Gastroesophageal sphincter (tissue), 3 donors: ENCODE results near the gene ACTN2.

ENCODE experiments used
- POLR2AphosphoS5 ChIP-seq: sonication (generic); formaldehyde crosslinking; IDR thresholded peaks from one replicate; pipeline ENCODE4 v1.6.1; 2017; ENCODE audit warnings: antibody characterized with exemption
- TF ChIP-seq, protein P1 (sequence below), 4 experiments: fragments of 200-600 bp in 2 of 4; fragments of 450-650 bp in 2 of 4; sonication (generic) in 1 of 4; IDR thresholded peaks; one replicate each; pipeline ENCODE4 v1.5.1; 2017 to 2019; ENCODE audit warnings: antibody characterized with exemption in 4 of 4, mild to moderate bottlenecking in 2 of 4, moderate library complexity in 2 of 4

DNA sequence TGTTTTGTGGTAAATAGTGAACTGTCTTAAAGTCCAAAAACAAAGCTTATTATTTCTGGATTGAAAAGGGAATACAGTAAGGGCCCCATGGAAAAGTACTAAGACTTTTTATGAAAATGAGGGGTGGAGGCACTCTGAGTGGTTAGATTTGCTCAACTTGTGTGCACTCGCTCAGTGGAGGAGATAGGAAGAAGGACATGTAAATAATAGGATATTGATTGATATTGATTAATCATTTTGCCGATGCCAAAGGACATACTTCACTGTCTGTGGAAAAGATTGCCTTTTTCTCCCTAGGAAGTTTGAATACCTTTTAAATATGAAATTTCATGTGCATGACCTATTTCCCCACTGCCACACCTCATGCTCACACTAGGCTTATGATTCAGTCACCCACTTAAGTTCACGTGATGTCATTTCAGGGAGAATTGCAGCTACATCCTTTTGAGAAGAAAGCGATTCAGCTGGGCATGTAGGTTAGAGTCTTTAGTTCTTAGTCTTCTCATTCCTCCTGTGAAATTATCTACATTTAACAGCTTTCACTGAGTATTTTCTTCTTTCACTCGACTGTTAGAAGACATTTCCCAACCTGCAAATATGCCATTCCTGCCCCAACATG, 113.8 kb downstream of the ACTN2 start:
- TF ChIP-seq, protein P1, sequence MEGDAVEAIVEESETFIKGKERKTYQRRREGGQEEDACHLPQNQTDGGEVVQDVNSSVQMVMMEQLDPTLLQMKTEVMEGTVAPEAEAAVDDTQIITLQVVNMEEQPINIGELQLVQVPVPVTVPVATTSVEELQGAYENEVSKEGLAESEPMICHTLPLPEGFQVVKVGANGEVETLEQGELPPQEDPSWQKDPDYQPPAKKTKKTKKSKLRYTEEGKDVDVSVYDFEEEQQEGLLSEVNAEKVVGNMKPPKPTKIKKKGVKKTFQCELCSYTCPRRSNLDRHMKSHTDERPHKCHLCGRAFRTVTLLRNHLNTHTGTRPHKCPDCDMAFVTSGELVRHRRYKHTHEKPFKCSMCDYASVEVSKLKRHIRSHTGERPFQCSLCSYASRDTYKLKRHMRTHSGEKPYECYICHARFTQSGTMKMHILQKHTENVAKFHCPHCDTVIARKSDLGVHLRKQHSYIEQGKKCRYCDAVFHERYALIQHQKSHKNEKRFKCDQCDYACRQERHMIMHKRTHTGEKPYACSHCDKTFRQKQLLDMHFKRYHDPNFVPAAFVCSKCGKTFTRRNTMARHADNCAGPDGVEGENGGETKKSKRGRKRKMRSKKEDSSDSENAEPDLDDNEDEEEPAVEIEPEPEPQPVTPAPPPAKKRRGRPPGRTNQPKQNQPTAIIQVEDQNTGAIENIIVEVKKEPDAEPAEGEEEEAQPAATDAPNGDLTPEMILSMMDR (IDR thresholded peaks at IDR 0.05): no peak
- no peak for TF ChIP-seq POLR2AphosphoS5
